B cell (primary cell): ENCODE results near the gene TPST1. TPM values are rescaled to one million over a fixed set of nuclear protein-coding genes. Genes with fewer than 3 reads are reported as not detected.

Experiments
- ATAC-seq: fragments of 200-7000 bp; cut with Tn5 transposase; one replicate; pipeline ENCODE4 v1.10.0; 2021; ENCODE audit warnings: low read depth, mild to moderate bottlenecking, moderate number of reproducible peaks, moderate library complexity
- CTCF ChIA-PET: fragments of 350-600 bp; sonication (Branson Sonifier 250); formaldehyde crosslinking; loops from one replicate; lab custom pipeline; 2021; ENCODE audit warnings: antibody characterized with exemption, inconsistent platforms; lab: Charles Lee
- POLR2A ChIA-PET: fragments of 350-600 bp; sonication (Branson Sonifier 250); formaldehyde crosslinking; loops from one replicate; lab custom pipeline; 2021; ENCODE audit warnings: antibody characterized with exemption; lab: Charles Lee
- DNase-seq: peaks from one replicate; pipeline ENCODE4 v3.0.0; 2013
- H2AFZ ChIP-seq: 2 replicates; pipeline ENCODE4 v1.6.1; 2012; ENCODE audit warnings: mild to moderate bottlenecking, low read depth, low read length; ENCODE audit not compliant: insufficient read depth, poor library complexity, severe bottlenecking
- H3K27ac ChIP-seq, 2 donors: 1 replicate in 1 of 2; 2 replicates in 1 of 2; pipeline ENCODE4 v1.5.1; 2012 to 2013; ENCODE audit warnings: low read length in 2 of 2, mild to moderate bottlenecking in 2 of 2, moderate library complexity in 1 of 2
- H3K27me3 ChIP-seq, 4 experiments: fragments of 200-600 bp in 1 of 4; sonication (generic) in 1 of 4; replicated peaks in 1 of 4; 1 replicate in 2 of 4; 2 replicates in 2 of 4; pipeline versions ENCODE4 v1.6.1 to v1.7.0; 2013 to 2016; ENCODE audit warnings: low read length in 3 of 4, mild to moderate bottlenecking in 2 of 4, mixed read lengths in 1 of 4, moderate library complexity in 1 of 4; ENCODE audit not compliant: insufficient read depth in 4 of 4, control insufficient read depth in 3 of 4; ENCODE audit errors: control extremely low read depth in 1 of 4
- H3K36me3 ChIP-seq, 2 experiments: replicated peaks in 1 of 2; 1 replicate in 1 of 2; 2 replicates in 1 of 2; pipeline versions ENCODE4 v1.6.1 to v1.7.1; 2013; ENCODE audit warnings: low read length in 1 of 2; ENCODE audit not compliant: insufficient read depth in 2 of 2, control insufficient read depth in 1 of 2; ENCODE audit errors: control extremely low read depth in 1 of 2, extremely low read depth in 1 of 2
- H3K4me1 ChIP-seq, 2 donors: fragments of 200-600 bp in 1 of 2; sonication (generic) in 1 of 2; 1 replicate in 1 of 2; 2 replicates in 1 of 2; pipeline versions ENCODE4 v1.5.1 to v1.6.1; 2013 to 2017; ENCODE audit warnings: low read length in 2 of 2; ENCODE audit not compliant: control insufficient read depth in 2 of 2, insufficient read depth in 2 of 2
- H3K4me2 ChIP-seq: replicated peaks from 2 replicates; pipeline ENCODE3; 2012; ENCODE audit warnings: mild to moderate bottlenecking, low read depth, low read length; ENCODE audit not compliant: poor library complexity, severe bottlenecking
- H3K4me3 ChIP-seq, 5 experiments: fragments of 200-600 bp in 1 of 5; sonication (generic) in 1 of 5; 1 replicate in 3 of 5; 2 replicates in 2 of 5; pipeline versions ENCODE4 v1.5.1 to v1.7.0; 2011 to 2016; ENCODE audit warnings: low read length in 4 of 5, mild to moderate bottlenecking in 4 of 5, low read depth in 2 of 5, control low read depth in 1 of 5, moderate library complexity in 1 of 5; ENCODE audit not compliant: insufficient read depth in 1 of 5; ENCODE audit errors: control extremely low read depth in 1 of 5, extremely low read depth in 1 of 5
- H3K79me2 ChIP-seq: fragments of 200-600 bp; sonication (generic); one replicate; pipeline ENCODE4 v1.6.0; 2016; ENCODE audit warnings: low read length; ENCODE audit not compliant: control insufficient read depth, insufficient read depth
- H3K9ac ChIP-seq: fragments of 200-600 bp; sonication (generic); 2 replicates; pipeline ENCODE4 v1.6.1; 2017; ENCODE audit warnings: mild to moderate bottlenecking, low read length, moderate library complexity
- H3K9me3 ChIP-seq, 3 donors: one replicate each; pipeline versions ENCODE4 v1.6.1 to v1.7.1; 2013; ENCODE audit warnings: low read length in 2 of 3; ENCODE audit not compliant: control insufficient read depth in 2 of 3, insufficient read depth in 1 of 3; ENCODE audit errors: control extremely low read depth in 1 of 3
- H4K20me1 ChIP-seq: 2 replicates; pipeline ENCODE4 v1.6.0; 2012; ENCODE audit warnings: mild to moderate bottlenecking, low read length; ENCODE audit not compliant: insufficient read depth, control insufficient read depth, poor library complexity, severe bottlenecking
- H3K27ac Mint-ChIP-seq: one replicate; pipeline ENCODE4 v1.8.0; 2021; ENCODE audit warnings: mixed read lengths
- H3K27me3 Mint-ChIP-seq: one replicate; pipeline ENCODE4 v1.8.0; 2021; ENCODE audit warnings: mixed read lengths
- H3K4me1 Mint-ChIP-seq: one replicate; pipeline ENCODE4 v1.8.0; 2021; ENCODE audit warnings: mixed read lengths
- H3K4me3 Mint-ChIP-seq: one replicate; pipeline ENCODE4 v1.8.0; 2021; ENCODE audit warnings: mixed read lengths
- H3K9me3 Mint-ChIP-seq: one replicate; pipeline ENCODE4 v1.8.0; 2022; ENCODE audit warnings: mixed read lengths; ENCODE audit not compliant: insufficient read depth
- CTCF ChIP-seq: fragments of 200-600 bp; IDR thresholded peaks from one replicate; pipeline ENCODE4 v1.8.0; 2022; ENCODE audit warnings: antibody characterized with exemption, mild to moderate bottlenecking
- EZH2 ChIP-seq: IDR thresholded peaks from 2 replicates; pipeline ENCODE4 v1.6.1; 2012; ENCODE audit warnings: borderline replicate concordance, low read depth, mild to moderate bottlenecking, moderate library complexity, low read length; ENCODE audit not compliant: insufficient read depth, poor library complexity, severe bottlenecking
- WGBS: methylation state at CpG from one replicate; pipeline ENCODE4 v1.1.5; 2013; ENCODE audit warnings: missing lambda C conversion rate; ENCODE audit not compliant: insufficient coverage; 5-methylcytosine and 5-hydroxymethylcytosine counted together
- intact Hi-C: fragments of 100-400 bp; cut with micrococcal nuclease; formaldehyde crosslinking; loops from one replicate; pipeline ENCODE4 v1.10.0; 2022
- polyA plus RNA-seq: library from polyadenylated mRNA; depleted of rRNA; stranded (reverse); fragments of >200 nt; gene quantifications from 2 replicates; pipeline ENCODE4 v1.2.3, GENCODE V29; 2012
- total RNA-seq, 2 donors: library from RNA; stranded (reverse); fragments of 120-200 nt in 1 of 2; gene quantifications; 1 replicate in 1 of 2; 2 replicates in 1 of 2; pipeline versions ENCODE4 v1.2.3 to v1.2.4, GENCODE V29; 2013 to 2022

The TPST1 gene
- total and polyA plus RNA-seq, 2 donors (not counting 1 experiment from before 2014, with no cell fraction given), result 13.0 to 17.0 TPM

GRCh38 chr7:66238773-66239466, 33.8 kb downstream of the TPST1 start:
- no peak for DNase-seq
- H2AFZ ChIP-seq, result no peak overlapping the region
- TF ChIP-seq CTCF, result no peak
- TF ChIP-seq EZH2, result no peak
- peaks cover 5% of the 10 kb centered on the region for H3K4me1 Mint-ChIP-seq
- H3K4me3 ChIP-seq, result no peak overlapping the region
- H3K27me3 Mint-ChIP-seq, result no peaks in the 10 kb centered on the region
- H3K36me3 ChIP-seq, result peaks cover 0 to 4% of the 10 kb centered on the region in 2 experiments
- H3K27ac ChIP-seq, result no peak overlapping the region
- H3K9me3 Mint-ChIP-seq, result no peaks in the 10 kb centered on the region
- H3K79me2 ChIP-seq, result peaks cover 8% of the 10 kb centered on the region
- no peak overlapping the region for H3K9ac ChIP-seq
- H3K27ac Mint-ChIP-seq, result no peak overlapping the region
- ATAC-seq, result no peak
- WGBS, result 100% methylated on average over 2 of the region's 5 CpGs
- ChIA-PET CTCF (interaction anchor here (0.6 kb wide), 2 partner anchors 117 to 381 kb away, joined by 3 to 4 read pairs; no protein-coding TSS in a partner anchor), POLR2A (no interaction called here)
- H3K9me3 ChIP-seq, result peaks cover 0 to 3% (median 0%) of the 10 kb centered on the region in 3 donors
- intact Hi-C loops, result no loop called here
- H3K4me3 Mint-ChIP-seq, result no peak overlapping the region
- no peak overlapping the region for H3K4me2 ChIP-seq
- H3K27me3 ChIP-seq, result no peaks in the 10 kb centered on the region
- H4K20me1 ChIP-seq, result peaks cover 4% of the 10 kb centered on the region
- H3K4me1 ChIP-seq, result no peaks in the 10 kb centered on the region

- intact Hi-C loops, result no loop called here
- Histone ChIP-seq H3K36me3 (peaks cover 0 to 4% of the 10 kb centered on the region in 2 experiments), H3K4me3 (no peak overlapping the region), H4K20me1 (peaks cover 4% of the 10 kb centered on the region), H3K27me3 (no peaks in the 10 kb centered on the region), H3K79me2 (peaks cover 6% of the 10 kb centered on the region), H3K9me3 (peaks cover 0 to 2% (median 0%) of the 10 kb centered on the region in 3 donors), H2AFZ (no peak overlapping the region), H3K4me2 (no peak overlapping the region), H3K9ac (no peak overlapping the region), H3K4me1 (no peaks in the 10 kb centered on the region), H3K27ac (no peak overlapping the region)
- ChIA-PET CTCF (interaction anchor here (0.6 kb wide), 2 partner anchors 116 to 381 kb away, joined by 3 to 4 read pairs; no protein-coding TSS in a partner anchor), POLR2A (no interaction called here)
- WGBS, result no CpG with 5 or more reads among the region's 1 CpG
- ATAC-seq (no peak), DNase-seq (no peak)
- Mint-ChIP-seq H3K9me3 (no peaks in the 10 kb centered on the region), H3K4me1 (peaks cover 5% of the 10 kb centered on the region), H3K27ac (no peak overlapping the region), H3K27me3 (no peaks in the 10 kb centered on the region), H3K4me3 (no peak overlapping the region)
- no peak for TF ChIP-seq EZH2
- TF ChIP-seq CTCF, result no peak
These were observed 34.3 kb downstream of the TPST1 start for GRCh38 chr7:66239467-66239856.
